WERI-Rb-1 (cell line): ENCODE results near the gene GZMH.

Experiments used
- DNase-seq: peaks from one replicate; pipeline ENCODE4 v3.0.0-alpha.2; 2020
- H3K27ac ChIP-seq: fragments of 250-450 bp; sonication (Bioruptor Pico); 2 replicates; pipeline ENCODE4 v1.5.1; 2020; ENCODE audit warnings: mild to moderate bottlenecking, moderate library complexity
- H3K27me3 ChIP-seq: fragments of 250-450 bp; sonication (Bioruptor Pico); 2 replicates; pipeline ENCODE4 v1.5.1; 2021; ENCODE audit warnings: mild to moderate bottlenecking, low read depth, moderate library complexity; ENCODE audit not compliant: insufficient read depth, severe bottlenecking
- H3K36me3 ChIP-seq: fragments of 250-450 bp; sonication (Bioruptor Pico); 2 replicates; pipeline ENCODE4 v1.5.1; 2020; ENCODE audit warnings: mild to moderate bottlenecking, moderate library complexity
- H3K4me3 ChIP-seq: 2 replicates; pipeline ENCODE4 v1.5.1; 2011; ENCODE audit warnings: low read depth, mild to moderate bottlenecking, control low read depth, low read length
- H3K9me3 ChIP-seq: fragments of 250-450 bp; sonication (Bioruptor Pico); 2 replicates; pipeline ENCODE4 v1.5.1; 2021; ENCODE audit warnings: mild to moderate bottlenecking, moderate library complexity; ENCODE audit not compliant: severe bottlenecking
- CTCF ChIP-seq: IDR thresholded peaks from 2 replicates; pipeline ENCODE4 v1.5.1; 2011; ENCODE audit warnings: low read depth, mild to moderate bottlenecking, control low read depth, inconsistent platforms, low read length

Gene GZMH

GRCh38 chr14:24629521-24629920 lies 20.0 kb upstream of the GZMH start:
- no peak overlapping the region for H3K27ac ChIP-seq
- peaks cover 44% of the 10 kb centered on the region for H3K27me3 ChIP-seq
- DNase-seq, result no peak
- no peaks in the 10 kb centered on the region for H3K36me3 ChIP-seq
- TF ChIP-seq CTCF, result no peak
- H3K9me3 ChIP-seq, result no peaks in the 10 kb centered on the region
- H3K4me3 ChIP-seq, result no peak overlapping the region

GRCh38 chr14:24613747-24614146 lies 4.3 kb upstream of the GZMH start:
- TF ChIP-seq CTCF, result no peak

GRCh38 chr14:24613241-24613640 lies 3.8 kb upstream of the GZMH start:
- Histone ChIP-seq H3K9me3 (no peaks in the 10 kb centered on the region), H3K36me3 (no peaks in the 10 kb centered on the region), H3K27ac (no peak overlapping the region), H3K4me3 (no peak overlapping the region), H3K27me3 (peaks cover 47% of the 10 kb centered on the region)
- TF ChIP-seq CTCF, result no peak
- DNase-seq, result no peak

More at GRCh38 chr14:24613747-24614146, 4.3 kb upstream of the GZMH start:
- Histone ChIP-seq H3K4me3 (no peak overlapping the region), H3K27me3 (peaks cover 42% of the 10 kb centered on the region), H3K27ac (no peak overlapping the region), H3K9me3 (no peaks in the 10 kb centered on the region), H3K36me3 (no peaks in the 10 kb centered on the region)
- DNase-seq, result no peak

GRCh38 chr14:24612196-24612595 lies 2.7 kb upstream of the GZMH start:
- TF ChIP-seq CTCF, result no peak
- Histone ChIP-seq H3K27ac (no peak overlapping the region), H3K9me3 (no peaks in the 10 kb centered on the region), H3K36me3 (no peaks in the 10 kb centered on the region), H3K4me3 (no peak overlapping the region), H3K27me3 (peaks cover 54% of the 10 kb centered on the region)
- DNase-seq, result no peak

GRCh38 chr14:24607635-24608514 lies 1.6 kb downstream of the GZMH start:
- Histone ChIP-seq H3K9me3 (no peaks in the 10 kb centered on the region), H3K27ac (no peak overlapping the region), H3K4me3 (no peak overlapping the region), H3K27me3 (peaks cover 68% of the 10 kb centered on the region), H3K36me3 (no peaks in the 10 kb centered on the region)
- TF ChIP-seq CTCF, result no peak
- no peak for DNase-seq
